HG02610 (cell line): ENCODE data around the gene TMEM116.
"Not testable (repeated sequence)": the region's sequence is repeated elsewhere in the genome, so short reads cannot be mapped to it uniquely, and the experiment has no call there.

Experiments
- ATAC-seq: cut with Tn5 transposase; IDR thresholded peaks from one replicate; pipeline ENCODE4 v1.9.1; 2021; ENCODE audit warnings: mild to moderate bottlenecking, moderate library complexity; ENCODE audit not compliant: unreplicated experiment

The TMEM116 gene

GRCh38 chr12:112010415-112011344 is 2.3 kb downstream of the TMEM116 start:
- no peak for ATAC-seq

GRCh38 chr12:112009596-112009995 is 3.4 kb downstream of the TMEM116 start:
- not testable (repeated sequence) for ATAC-seq

GRCh38 chr12:112008918-112009317 is 4.0 kb downstream of the TMEM116 start:
- no peak for ATAC-seq

- ATAC-seq = no peak
Observed at GRCh38 chr12:112007945-112008344, 5.0 kb downstream of the TMEM116 start.

- ATAC-seq = no peak
Observed at GRCh38 chr12:112005419-112006395, 7.3 kb downstream of the TMEM116 start.

- ATAC-seq = no peak
Observed at GRCh38 chr12:112004041-112004440, 8.9 kb downstream of the TMEM116 start.

- no peak for ATAC-seq
Observed at GRCh38 chr12:112001576-112001975, 11.4 kb downstream of the TMEM116 start.

GRCh38 chr12:112000820-112001219 is 12.1 kb downstream of the TMEM116 start:
- no peak for ATAC-seq

- ATAC-seq = not testable (repeated sequence)
Observed at GRCh38 chr12:111999129-111999528, 13.8 kb downstream of the TMEM116 start.

- no peak for ATAC-seq
Observed at GRCh38 chr12:111998015-111998414, 14.9 kb downstream of the TMEM116 start.

- ATAC-seq = no peak
Observed at GRCh38 chr12:111997300-111997699, 15.7 kb downstream of the TMEM116 start.

- ATAC-seq = no peak
Observed at GRCh38 chr12:111995782-111996480, 17.0 kb downstream of the TMEM116 start.

GRCh38 chr12:111994211-111995111 is 18.5 kb downstream of the TMEM116 start:
- ATAC-seq = peak; percentile 8

GRCh38 chr12:111993292-111994150 is 19.4 kb downstream of the TMEM116 start:
- ATAC-seq = peak; percentile 69

GRCh38 chr12:111992464-111992863 is 20.5 kb downstream of the TMEM116 start:
- no peak for ATAC-seq

GRCh38 chr12:111991946-111992345 is 21.0 kb downstream of the TMEM116 start:
- no peak for ATAC-seq

GRCh38 chr12:111991535-111991934 is 21.4 kb downstream of the TMEM116 start:
- ATAC-seq = no peak

GRCh38 chr12:111984820-111985219 is 28.1 kb downstream of the TMEM116 start:
- ATAC-seq = no peak

GRCh38 chr12:111981987-111982386 is 31.0 kb downstream of the TMEM116 start:
- ATAC-seq = no peak
